Middle frontal gyrus (tissue), 1 donor: Measurements from ENCODE around the gene ADORA1.

Source experiments
- DNase-seq: peaks from one replicate; pipeline ENCODE4 v3.0.0-alpha.2; 2015; ENCODE audit warnings: low spot score; ENCODE audit errors: extremely low spot score

Gene ADORA1

DNA sequence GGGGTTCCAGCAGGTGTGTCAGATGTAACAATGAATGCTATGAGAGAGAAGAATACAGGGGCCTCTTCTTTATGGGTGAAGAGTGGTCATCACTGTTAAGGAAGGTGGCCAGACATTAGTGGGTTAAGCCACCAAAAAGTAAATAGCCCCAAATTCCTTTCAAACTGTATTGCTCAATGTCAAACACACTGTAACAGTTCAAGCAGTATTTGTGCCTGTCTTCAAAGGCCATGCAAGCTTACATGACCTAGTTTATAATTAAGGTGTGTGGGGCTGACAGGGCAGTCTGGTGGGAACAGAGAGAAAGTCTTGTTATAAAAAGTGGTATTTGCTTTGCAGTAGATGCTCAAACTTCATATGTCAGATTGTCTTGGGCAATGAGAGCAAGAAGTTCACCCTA, 83.5 kb downstream of the ADORA1 start:
- no peak for DNase-seq

- no peak for DNase-seq
These were observed 84.3 kb downstream of the ADORA1 start for GRCh38 chr1:203211812-203212211.

DNA sequence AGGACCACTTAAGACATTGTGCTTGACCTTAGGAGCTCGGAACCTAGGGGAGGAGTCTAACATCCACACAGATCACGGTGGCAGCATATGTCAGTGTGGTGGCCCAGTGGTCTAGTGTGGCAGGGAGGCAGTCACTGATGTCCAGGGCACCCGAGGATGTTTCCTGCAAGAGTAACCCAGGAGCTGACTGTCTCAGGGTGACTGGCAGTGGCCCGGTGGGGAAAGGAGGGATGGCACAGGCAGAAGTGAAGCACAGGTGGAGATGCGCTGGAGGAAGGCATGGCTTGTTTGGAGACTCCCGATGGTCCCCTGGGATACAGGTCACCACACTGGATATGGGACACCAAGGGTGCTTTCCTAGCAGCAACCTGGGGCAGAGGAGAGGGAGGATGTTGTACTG, 85.6 kb downstream of the ADORA1 start:
- no peak for DNase-seq

DNA sequence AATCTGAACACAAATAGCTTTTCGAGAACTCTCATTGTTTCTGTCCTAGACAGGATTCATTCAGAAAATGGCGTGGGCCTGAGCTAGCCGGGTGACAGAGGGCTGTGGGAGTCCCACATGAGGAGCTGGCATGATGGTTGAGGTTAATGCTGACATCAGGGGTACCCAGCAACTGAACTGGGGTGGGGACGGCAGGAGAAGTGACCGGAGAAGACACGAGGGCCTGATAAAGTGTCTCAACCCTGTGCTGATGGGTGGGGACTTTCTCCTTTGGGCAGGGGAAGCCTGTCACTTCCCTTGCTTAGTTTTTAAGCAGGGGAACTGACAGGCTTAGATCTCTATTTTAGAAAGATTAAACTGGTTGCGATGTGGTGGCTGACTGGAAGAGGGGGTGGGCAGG, 87.3 kb downstream of the ADORA1 start:
- no peak for DNase-seq

- DNase-seq, result no peak
These were observed 88.0 kb downstream of the ADORA1 start for GRCh38 chr1:203215573-203215972.

DNA sequence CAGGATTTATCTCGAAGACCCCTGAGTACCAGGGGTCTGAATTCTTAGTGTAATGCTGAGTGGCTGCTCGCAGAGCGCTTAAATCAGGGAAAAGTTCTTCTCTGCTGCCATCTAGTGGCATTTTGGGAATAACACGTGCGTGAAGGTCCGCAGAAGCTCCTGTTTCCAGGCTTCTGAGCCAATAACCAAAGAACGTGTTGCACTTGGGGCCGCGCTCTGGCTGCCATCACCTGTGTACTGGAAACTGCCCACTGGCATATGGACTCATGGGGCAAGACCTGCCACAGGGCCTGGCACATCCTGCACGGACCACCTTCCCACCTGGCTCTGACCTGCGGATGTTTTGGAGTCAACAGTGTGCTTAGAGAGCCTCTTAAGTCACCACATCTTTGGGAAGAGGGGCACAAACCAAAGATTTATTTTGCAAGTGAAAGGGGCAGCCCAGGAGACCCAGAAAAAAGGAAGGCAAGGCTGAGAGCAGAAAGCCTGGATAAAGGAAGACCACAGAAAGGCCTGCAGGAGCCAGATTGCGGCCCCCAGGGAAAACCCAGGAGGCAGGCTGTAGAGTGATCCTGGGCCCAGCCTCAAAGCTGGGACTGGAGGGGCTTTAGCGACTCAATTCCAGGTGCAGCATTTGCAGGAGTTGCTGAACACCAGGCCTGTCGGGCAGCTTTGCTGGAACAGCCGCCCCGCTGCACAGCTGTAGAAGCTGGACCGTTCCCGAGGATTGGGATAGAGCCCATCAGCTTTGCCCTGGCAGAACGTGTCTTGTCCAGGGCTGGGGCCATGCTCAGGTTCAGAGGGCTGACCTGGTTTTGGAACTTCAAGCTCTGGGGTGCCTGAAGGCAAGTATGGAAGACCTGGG, 89.0 kb downstream of the ADORA1 start:
- DNase-seq, result peak; percentile 81
